ENCODE data around the gene PROM1. TPM values are rescaled to one million over a fixed set of nuclear protein-coding genes. Genes with fewer than 3 reads are reported as not detected.

The PROM1 gene
- total and polyA plus RNA-seq, 2 of the 8 experiments (the other 6 are each of a cell fraction or from before 2014, with no cell fraction given), result 36.0 to 59.7 TPM

GRCh38 chr4:16126714-16127113, 42.9 kb upstream of the PROM1 start:
- no peak overlapping the region for H3K56ac ChIP-seq (replicated peaks; ENCODE audit: insufficient read length, low read depth, low read length)
- no peak overlapping the region for H3K4ac ChIP-seq (replicated peaks; ENCODE audit: insufficient read length, low read depth, low read length)
- CTCF ChIA-PET (ENCODE audit: partially characterized antibody), result interaction anchor here (0.6 to 2.9 kb wide), 9 partner anchors 10 to 951 kb away, joined by 3 to 16 read pairs (median 4); no protein-coding TSS in a partner anchor
- H3K4me1 ChIP-seq (replicated peaks in 1 of 4; ENCODE audit: control insufficient read depth in 3 of 4, insufficient read depth in 4 of 4, low read length in 3 of 4), result peaks cover 0 to 2% (median 0%) of the 10 kb centered on the region in 4 experiments; a peak in 2 of 7 replicates
- H3K79me1 ChIP-seq (ENCODE audit: low read depth, low read length), result no peaks in the 10 kb centered on the region
- no peaks in the 10 kb centered on the region for H3K27me3 ChIP-seq (replicated peaks in 1 of 4; ENCODE audit: control insufficient read depth in 3 of 4, extremely low read depth in 1 of 4, insufficient read depth in 3 of 4, low read length in 3 of 4)
- H2BK120ac ChIP-seq (replicated peaks; ENCODE audit: low read depth, low read length), result no peak overlapping the region
- H3K27ac ChIP-seq (ENCODE audit: low read depth, low read length), result no peak overlapping the region
- no peaks in the 10 kb centered on the region for H3K36me3 ChIP-seq (ENCODE audit: control insufficient read depth in 2 of 4, insufficient read depth in 4 of 4, low read length in 3 of 4)
- no peak overlapping the region for H3K18ac ChIP-seq (ENCODE audit: extremely low read depth, low read length)
- H4K91ac ChIP-seq (replicated peaks; ENCODE audit: insufficient read length, low read length), result no peak overlapping the region
- FAIRE-seq (no peak), DNase-seq (ENCODE audit: low read depth in 1 of 2, low spot score in 2 of 2) (no peak)
- H2BK20ac ChIP-seq (ENCODE audit: low read length), result no peak overlapping the region
- H2AFZ ChIP-seq (ENCODE audit: low read length), result no peak overlapping the region
- WGBS, 2 experiments (ENCODE audit: extremely low coverage in 1 of 2, insufficient coverage in 1 of 2, insufficient read length in 1 of 2, insufficient replicate concordance in 2 of 2, low coverage in 1 of 2, low lambda C conversion rate in 2 of 2, missing lambda C conversion rate in 1 of 2), result 80% methylated on average over 1 of the region's 1 CpG; no CpG with 5 or more reads in 1 of the 2 experiments
- H2AK5ac ChIP-seq (ENCODE audit: low read depth, low read length), result no peak overlapping the region
- no peaks in the 10 kb centered on the region for H3K79me2 ChIP-seq (ENCODE audit: control insufficient read depth in 1 of 2, insufficient read depth in 2 of 2, low read length in 2 of 2)
- no peaks in the 10 kb centered on the region for H4K20me1 ChIP-seq (replicated peaks in 1 of 2; ENCODE audit: control insufficient read depth in 1 of 2, insufficient read depth in 2 of 2, low read length in 2 of 2)
- no peaks in the 10 kb centered on the region for H3K23me2 ChIP-seq (ENCODE audit: low read depth, low read length)
- H3K14ac ChIP-seq (ENCODE audit: insufficient read length), result no peak overlapping the region
- H3K23ac ChIP-seq (ENCODE audit: insufficient read length), result no peak overlapping the region
- no peak overlapping the region for H2BK12ac ChIP-seq (ENCODE audit: low read depth, low read length)
- H3K4me3 ChIP-seq (ENCODE audit: extremely low read depth in 1 of 4, insufficient read depth in 2 of 4, low read depth in 3 of 4, low read length in 4 of 4), result no peak overlapping the region
- H4K5ac ChIP-seq (ENCODE audit: insufficient read length, low read depth, low read length), result no peak overlapping the region
- no peak overlapping the region for H3K9ac ChIP-seq (replicated peaks in 1 of 4; ENCODE audit: extremely low read depth in 1 of 4, low read depth in 3 of 4, low read length in 3 of 4)
- H4K8ac ChIP-seq (ENCODE audit: extremely low read depth, insufficient read depth, low read length), result no peak overlapping the region
- no peak overlapping the region for H2BK15ac ChIP-seq (ENCODE audit: low read length)
- no peak overlapping the region for H2BK5ac ChIP-seq (ENCODE audit: low read depth, low read length)
- H3K4me2 ChIP-seq (ENCODE audit: insufficient read depth in 1 of 2, low read depth in 2 of 2, low read length in 2 of 2), result no peak overlapping the region
- POLR2A ChIA-PET (ENCODE audit: partially characterized antibody), result interaction anchor here (1.2 kb wide), 1 partner anchor 44 kb away, joined by 5 read pairs; the partner anchor contains the start of gene PROM1
- H3K9me3 ChIP-seq (ENCODE audit: insufficient read depth in 2 of 2, low read depth in 1 of 2, low read length in 1 of 2), result no peaks in the 10 kb centered on the region
- TF ChIP-seq SP4 (IDR thresholded peaks at IDR 0.05; ENCODE audit: low read length), result no peak
- TF ChIP-seq KDM5A (IDR thresholded peaks at IDR 0.05; ENCODE audit: low read length), result no peak
- TF ChIP-seq MAX (IDR thresholded peaks at IDR 0.05), result no peak
- TF ChIP-seq USF2 (IDR thresholded peaks at IDR 0.05; ENCODE audit: low read length), result no peak
- TF ChIP-seq TAF1 (IDR thresholded peaks at IDR 0.05; ENCODE audit: low read depth, low read length), result no peak
- TF ChIP-seq BRCA1 (IDR thresholded peaks at IDR 0.05; ENCODE audit: low read depth, low read length), result no peak
- no peak for TF ChIP-seq RAD21 (IDR thresholded peaks at IDR 0.05 in 1 of 2, conservative IDR thresholded peaks at IDR 0.05 in 1 of 2; ENCODE audit: low read depth in 2 of 2, low read length in 2 of 2)
- no peak for TF ChIP-seq TAF7 (optimal IDR thresholded peaks at IDR 0.05; ENCODE audit: borderline replicate concordance, low read depth, low read length)
- no peak for TF ChIP-seq SIX5 (IDR thresholded peaks at IDR 0.05; ENCODE audit: low read depth, low read length)
- TF ChIP-seq FOSL1 (IDR thresholded peaks at IDR 0.05; ENCODE audit: insufficient read depth, low read depth, low read length), result no peak
- no peak for TF ChIP-seq CBX8 (IDR thresholded peaks at IDR 0.05; ENCODE audit: borderline replicate concordance, low read depth, low read length)
- no peak for TF ChIP-seq KDM4A (IDR thresholded peaks at IDR 0.05; ENCODE audit: low read depth, low read length, severe bottlenecking)
- TF ChIP-seq SP1 (IDR thresholded peaks at IDR 0.05; ENCODE audit: low read depth, low read length), result no peak
- TF ChIP-seq SP2 (IDR thresholded peaks at IDR 0.05; ENCODE audit: low read length), result no peak

Data from H1 (cell line).